ENCODE results near the gene SLC31A1.

- TF ChIP-seq CTCF (IDR thresholded peaks at IDR 0.05) = no peak
- no peak for TF ChIP-seq POLR2A (IDR thresholded peaks at IDR 0.05)
Observed at GRCh38 chr9:113254991-113255390, 33.6 kb downstream of the SLC31A1 start.

Data from Peyer's patch (tissue), 4 donors.